PFSK-1 (cell line): ENCODE results near the gene PIK3R3.

Experiments used
- SIN3A ChIP-seq: IDR thresholded peaks from 2 replicates; pipeline ENCODE4 v1.6.1; 2012; ENCODE audit warnings: mild to moderate bottlenecking, low read length, moderate library complexity, borderline replicate concordance; ENCODE audit not compliant: insufficient read depth
- TF ChIP-seq, protein P1 (sequence below), 2 experiments: IDR thresholded peaks; 2 replicates each; pipeline versions ENCODE4 v1.6.1 to v1.8.0; 2011 to 2012; ENCODE audit warnings: low read depth in 2 of 2, low read length in 2 of 2, control low read depth in 1 of 2, inconsistent platforms in 1 of 2, mild to moderate bottlenecking in 1 of 2, moderate library complexity in 1 of 2; ENCODE audit not compliant: insufficient read depth in 1 of 2

DNA sequence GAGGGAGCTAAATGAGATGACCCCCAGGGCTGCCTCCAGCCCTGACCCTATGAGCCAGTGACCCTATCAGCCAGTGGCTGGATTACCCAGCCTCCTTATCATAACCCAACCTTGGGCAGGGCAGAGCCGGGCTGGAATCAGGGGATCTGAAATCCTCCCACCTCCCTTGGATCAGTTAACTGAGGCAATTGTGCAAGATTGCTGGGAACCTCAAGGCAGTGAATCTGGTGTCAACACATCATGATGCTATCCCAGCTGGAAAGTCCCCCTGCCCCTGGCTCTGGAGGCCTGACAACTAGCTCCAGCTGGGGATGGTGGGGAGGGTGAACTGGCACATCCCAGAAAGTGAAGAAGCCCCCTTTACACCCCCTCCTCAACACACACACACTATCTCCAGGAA is 36.0 kb upstream of the PIK3R3 start:
- TF ChIP-seq, protein P1, sequence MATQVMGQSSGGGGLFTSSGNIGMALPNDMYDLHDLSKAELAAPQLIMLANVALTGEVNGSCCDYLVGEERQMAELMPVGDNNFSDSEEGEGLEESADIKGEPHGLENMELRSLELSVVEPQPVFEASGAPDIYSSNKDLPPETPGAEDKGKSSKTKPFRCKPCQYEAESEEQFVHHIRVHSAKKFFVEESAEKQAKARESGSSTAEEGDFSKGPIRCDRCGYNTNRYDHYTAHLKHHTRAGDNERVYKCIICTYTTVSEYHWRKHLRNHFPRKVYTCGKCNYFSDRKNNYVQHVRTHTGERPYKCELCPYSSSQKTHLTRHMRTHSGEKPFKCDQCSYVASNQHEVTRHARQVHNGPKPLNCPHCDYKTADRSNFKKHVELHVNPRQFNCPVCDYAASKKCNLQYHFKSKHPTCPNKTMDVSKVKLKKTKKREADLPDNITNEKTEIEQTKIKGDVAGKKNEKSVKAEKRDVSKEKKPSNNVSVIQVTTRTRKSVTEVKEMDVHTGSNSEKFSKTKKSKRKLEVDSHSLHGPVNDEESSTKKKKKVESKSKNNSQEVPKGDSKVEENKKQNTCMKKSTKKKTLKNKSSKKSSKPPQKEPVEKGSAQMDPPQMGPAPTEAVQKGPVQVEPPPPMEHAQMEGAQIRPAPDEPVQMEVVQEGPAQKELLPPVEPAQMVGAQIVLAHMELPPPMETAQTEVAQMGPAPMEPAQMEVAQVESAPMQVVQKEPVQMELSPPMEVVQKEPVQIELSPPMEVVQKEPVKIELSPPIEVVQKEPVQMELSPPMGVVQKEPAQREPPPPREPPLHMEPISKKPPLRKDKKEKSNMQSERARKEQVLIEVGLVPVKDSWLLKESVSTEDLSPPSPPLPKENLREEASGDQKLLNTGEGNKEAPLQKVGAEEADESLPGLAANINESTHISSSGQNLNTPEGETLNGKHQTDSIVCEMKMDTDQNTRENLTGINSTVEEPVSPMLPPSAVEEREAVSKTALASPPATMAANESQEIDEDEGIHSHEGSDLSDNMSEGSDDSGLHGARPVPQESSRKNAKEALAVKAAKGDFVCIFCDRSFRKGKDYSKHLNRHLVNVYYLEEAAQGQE (IDR thresholded peaks at IDR 0.05; ENCODE audit: insufficient read depth in 1 of 2, low read depth in 2 of 2, low read length in 2 of 2): no peak
- TF ChIP-seq SIN3A: no peak
